ENCODE results near the gene KCNQ1. TPM values are rescaled to one million over a fixed set of nuclear protein-coding genes. Genes with fewer than 3 reads are reported as not detected.
A peak's percentile ranks its signal among the peaks of the same experiment; 100 is the strongest.

Gene KCNQ1
- total and polyA plus RNA-seq, 9 of the 15 experiments (the other 6 are each of a cell fraction or from before 2014, with no cell fraction given): 0.44 TPM; not detected in 8

GRCh38 chr11:2891326-2892214 is 446.8 kb downstream of the KCNQ1 start:
- Histone ChIP-seq H3K36me3 (ENCODE audit: control insufficient read depth, insufficient read depth, low read length) (no peaks in the 10 kb centered on the region), H3K27me3 (ENCODE audit: control insufficient read depth in 2 of 2, insufficient read depth in 2 of 2, low read length in 2 of 2) (no peaks in the 10 kb centered on the region), H3K4me3 (0 out of 2 replicates have a peak overlapping the region, but pooled peaks have one; percentile 16), H3K9me3 (replicated peaks; ENCODE audit: control insufficient read depth, insufficient read depth, low read depth, low read length) (no peaks in the 10 kb centered on the region), H4K20me1 (replicated peaks; ENCODE audit: control insufficient read depth, insufficient read depth, low read length) (no peaks in the 10 kb centered on the region), H2AFZ (ENCODE audit: low read depth, low read length) (peak overlapping the region; percentile 95), H3K79me2 (ENCODE audit: control insufficient read depth, insufficient read depth, low read length) (no peaks in the 10 kb centered on the region), H3K9ac (ENCODE audit: insufficient read depth in 1 of 2, low read depth in 2 of 2, low read length in 2 of 2) (peak overlapping the region; percentile 84 to 92), H3K9me1 (ENCODE audit: control insufficient read depth, insufficient read depth, low read length) (no peaks in the 10 kb centered on the region), H3K27ac (ENCODE audit: extremely low read depth, low read depth, low read length) (peak overlapping the region; percentile 90), H3K4me2 (ENCODE audit: insufficient read depth, low read length) (peak overlapping the region; percentile 77), H3K4me1 (replicated peaks in 1 of 2; ENCODE audit: control insufficient read depth in 2 of 2, insufficient read depth in 2 of 2, low read length in 2 of 2) (peaks cover 29 to 65% of the 10 kb centered on the region in 2 experiments)
- in situ Hi-C loops (cut with MboI): no loop called here
- intact Hi-C loops (cut with micrococcal nuclease): loop anchor here (1.0 to 10.0 kb wide), 5 partner anchors 39 to 587 kb away; partner anchors contain the start of genes C11orf21 and TSPAN32
- CTCF ChIA-PET (ENCODE audit: low intra/inter-chr PET ratio): interaction anchor here (0.7 to 10.6 kb wide), 4 partner anchors 39 to 491 kb away, joined by 3 to 228 read pairs (median 5); partner anchors contain the start of gene TSSC4
- BruUV-seq (replicated peaks): no TSS peak
- WGBS (ENCODE audit: insufficient coverage, low coverage, missing lambda C conversion rate): 33% methylated on average over 14 of the region's 17 CpGs
- POLR2A ChIA-PET: interaction anchor here (0.5 to 2.8 kb wide), 14 partner anchors 13 to 480 kb away, joined by 3 to 13 read pairs (median 4); partner anchors contain the start of genes KCNQ1OT1 and PHLDA2
- peak; percentile 55 for FAIRE-seq
- peak; percentile 47 for ATAC-seq
- peak; percentile 42 to 70 (median 56) for DNase-seq (ENCODE audit: extremely low read depth in 1 of 4, low spot score in 3 of 4)
- TF ChIP-seq MIER1 (IDR thresholded peaks at IDR 0.05; ENCODE audit: low read depth) (no peak), ERF (CRISPR knock-in tag; IDR thresholded peaks at IDR 0.05) (no peak), ZNF589 (CRISPR knock-in tag; IDR thresholded peaks at IDR 0.05; ENCODE audit: low read depth) (0 out of 2 replicates have a peak, but pooled peaks have one; percentile 24), ZBTB1 (CRISPR knock-in tag; IDR thresholded peaks at IDR 0.05; ENCODE audit: borderline replicate concordance, low read depth) (no peak), BCL6 (CRISPR knock-in tag; IDR thresholded peaks at IDR 0.05) (no peak), CBX1 (IDR thresholded peaks at IDR 0.05; ENCODE audit: low read depth) (no peak), TRIM24 (IDR thresholded peaks at IDR 0.05) (no peak), FOXK1 (CRISPR knock-in tag; IDR thresholded peaks at IDR 0.05; ENCODE audit: borderline replicate concordance) (peak; percentile 71; the same call in 1 of the 2 replicates), HDAC8 (tag; IDR thresholded peaks at IDR 0.05) (no peak), NFE2L1 (tag; IDR thresholded peaks at IDR 0.05; ENCODE audit: borderline replicate concordance, low read depth) (no peak), ZNF740 (CRISPR knock-in tag; IDR thresholded peaks at IDR 0.05) (no peak), ZNF740 (tag; IDR thresholded peaks at IDR 0.05) (no peak), FOXA3 (CRISPR knock-in tag; conservative IDR thresholded peaks at IDR 0.05 in 1 of 2, IDR thresholded peaks at IDR 0.05 in 1 of 2) (no peak), ZNF124 (CRISPR knock-in tag; IDR thresholded peaks at IDR 0.05) (no peak)
- TF ChIP-seq, protein P1, sequence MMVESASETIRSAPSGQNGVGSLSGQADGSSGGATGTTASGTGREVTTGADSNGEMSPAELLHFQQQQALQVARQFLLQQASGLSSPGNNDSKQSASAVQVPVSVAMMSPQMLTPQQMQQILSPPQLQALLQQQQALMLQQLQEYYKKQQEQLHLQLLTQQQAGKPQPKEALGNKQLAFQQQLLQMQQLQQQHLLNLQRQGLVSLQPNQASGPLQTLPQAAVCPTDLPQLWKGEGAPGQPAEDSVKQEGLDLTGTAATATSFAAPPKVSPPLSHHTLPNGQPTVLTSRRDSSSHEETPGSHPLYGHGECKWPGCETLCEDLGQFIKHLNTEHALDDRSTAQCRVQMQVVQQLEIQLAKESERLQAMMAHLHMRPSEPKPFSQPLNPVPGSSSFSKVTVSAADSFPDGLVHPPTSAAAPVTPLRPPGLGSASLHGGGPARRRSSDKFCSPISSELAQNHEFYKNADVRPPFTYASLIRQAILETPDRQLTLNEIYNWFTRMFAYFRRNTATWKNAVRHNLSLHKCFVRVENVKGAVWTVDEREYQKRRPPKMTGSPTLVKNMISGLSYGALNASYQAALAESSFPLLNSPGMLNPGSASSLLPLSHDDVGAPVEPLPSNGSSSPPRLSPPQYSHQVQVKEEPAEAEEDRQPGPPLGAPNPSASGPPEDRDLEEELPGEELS (CRISPR knock-in tag; IDR thresholded peaks at IDR 0.05; ENCODE audit: borderline replicate concordance): peak; percentile 83; the same call in 1 of the 2 replicates
- TF ChIP-seq, protein P2, sequence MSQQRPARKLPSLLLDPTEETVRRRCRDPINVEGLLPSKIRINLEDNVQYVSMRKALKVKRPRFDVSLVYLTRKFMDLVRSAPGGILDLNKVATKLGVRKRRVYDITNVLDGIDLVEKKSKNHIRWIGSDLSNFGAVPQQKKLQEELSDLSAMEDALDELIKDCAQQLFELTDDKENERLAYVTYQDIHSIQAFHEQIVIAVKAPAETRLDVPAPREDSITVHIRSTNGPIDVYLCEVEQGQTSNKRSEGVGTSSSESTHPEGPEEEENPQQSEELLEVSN (IDR thresholded peaks at IDR 0.05; ENCODE audit: borderline replicate concordance in 1 of 2, extremely low read depth in 1 of 2, insufficient read depth in 1 of 2, insufficient read length in 1 of 2, low read depth in 1 of 2, low read length in 1 of 2, poor library complexity in 1 of 2, severe bottlenecking in 1 of 2): peak in 1 of 2 experiments; percentile 21
